Measurements from ENCODE around the gene CAMSAP2. TPM values are rescaled to one million over a fixed set of nuclear protein-coding genes. Genes with fewer than 3 reads are reported as not detected.
A peak's percentile ranks its signal among the peaks of the same experiment; 100 is the strongest.

CAMSAP2 gene
- total and polyA plus RNA-seq, 10 of the 15 experiments (the other 5 are each of a cell fraction or from before 2014, with no cell fraction given) = 3.9 to 19.8 (median 8.0) TPM

DNA sequence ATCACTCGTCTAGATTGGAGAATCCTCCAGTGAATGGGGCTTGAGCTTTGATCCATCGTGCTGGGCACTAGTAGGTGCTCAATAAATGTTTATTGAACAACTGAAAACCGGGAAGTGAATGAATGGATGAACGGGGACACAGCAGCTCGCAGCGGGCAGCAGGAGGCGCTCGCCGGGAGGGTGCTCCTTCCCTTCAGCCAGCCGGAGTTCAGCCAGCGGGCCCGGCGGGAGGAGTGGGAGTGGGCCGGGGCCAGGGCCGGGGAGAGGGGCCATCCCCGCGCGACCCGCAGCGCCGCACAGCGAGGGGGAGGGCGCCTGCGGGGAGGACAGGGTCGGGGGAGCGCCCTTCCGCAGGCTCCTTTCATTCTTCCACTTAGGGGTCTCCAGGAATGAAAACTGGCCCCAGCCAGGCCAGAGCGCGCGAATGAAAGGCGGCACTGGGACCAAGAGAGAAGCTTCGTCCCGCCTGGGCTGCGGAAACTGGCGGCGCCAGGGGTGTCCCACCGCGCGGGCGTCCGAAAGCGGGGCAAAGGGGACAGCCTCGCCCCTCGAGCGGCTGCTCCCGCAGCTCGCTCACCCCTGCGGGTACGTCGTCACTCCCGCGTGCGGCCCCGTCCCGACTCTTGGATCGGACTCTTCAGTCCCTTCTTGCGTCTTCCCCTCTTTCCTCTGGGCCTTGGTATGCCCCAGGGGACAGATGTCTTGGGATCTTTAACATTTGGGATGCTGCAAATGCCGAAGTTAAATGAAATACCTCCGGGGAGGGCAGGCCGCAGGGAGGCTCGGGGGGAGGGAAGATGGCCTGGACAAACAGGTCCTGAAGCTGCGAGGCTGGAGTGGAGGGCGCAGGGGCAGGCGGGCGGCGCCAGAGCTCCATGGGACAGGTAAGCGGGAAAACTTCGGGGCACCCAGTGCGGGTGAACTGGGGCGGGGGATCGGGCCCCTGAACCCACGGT lies 152.4 kb downstream of the CAMSAP2 start:
- DNase-seq (ENCODE audit: low read depth, low spot score) = no peak
- TF ChIP-seq ESRRA (IDR thresholded peaks at IDR 0.05; ENCODE audit: low read length) = no peak
- TF ChIP-seq RUNX3 (IDR thresholded peaks at IDR 0.05; ENCODE audit: low read length) = no peak
- peak; percentile 36; the same call in 1 of the 2 replicates for TF ChIP-seq ZNF207 (IDR thresholded peaks at IDR 0.05; ENCODE audit: borderline replicate concordance)
- no peak for TF ChIP-seq TCF12 (IDR thresholded peaks at IDR 0.05; ENCODE audit: low read depth, low read length)
- TF ChIP-seq, protein P1, sequence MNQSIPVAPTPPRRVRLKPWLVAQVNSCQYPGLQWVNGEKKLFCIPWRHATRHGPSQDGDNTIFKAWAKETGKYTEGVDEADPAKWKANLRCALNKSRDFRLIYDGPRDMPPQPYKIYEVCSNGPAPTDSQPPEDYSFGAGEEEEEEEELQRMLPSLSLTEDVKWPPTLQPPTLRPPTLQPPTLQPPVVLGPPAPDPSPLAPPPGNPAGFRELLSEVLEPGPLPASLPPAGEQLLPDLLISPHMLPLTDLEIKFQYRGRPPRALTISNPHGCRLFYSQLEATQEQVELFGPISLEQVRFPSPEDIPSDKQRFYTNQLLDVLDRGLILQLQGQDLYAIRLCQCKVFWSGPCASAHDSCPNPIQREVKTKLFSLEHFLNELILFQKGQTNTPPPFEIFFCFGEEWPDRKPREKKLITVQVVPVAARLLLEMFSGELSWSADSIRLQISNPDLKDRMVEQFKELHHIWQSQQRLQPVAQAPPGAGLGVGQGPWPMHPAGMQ (IDR thresholded peaks at IDR 0.05; ENCODE audit: borderline replicate concordance) = no peak
- TF ChIP-seq, protein P2, sequence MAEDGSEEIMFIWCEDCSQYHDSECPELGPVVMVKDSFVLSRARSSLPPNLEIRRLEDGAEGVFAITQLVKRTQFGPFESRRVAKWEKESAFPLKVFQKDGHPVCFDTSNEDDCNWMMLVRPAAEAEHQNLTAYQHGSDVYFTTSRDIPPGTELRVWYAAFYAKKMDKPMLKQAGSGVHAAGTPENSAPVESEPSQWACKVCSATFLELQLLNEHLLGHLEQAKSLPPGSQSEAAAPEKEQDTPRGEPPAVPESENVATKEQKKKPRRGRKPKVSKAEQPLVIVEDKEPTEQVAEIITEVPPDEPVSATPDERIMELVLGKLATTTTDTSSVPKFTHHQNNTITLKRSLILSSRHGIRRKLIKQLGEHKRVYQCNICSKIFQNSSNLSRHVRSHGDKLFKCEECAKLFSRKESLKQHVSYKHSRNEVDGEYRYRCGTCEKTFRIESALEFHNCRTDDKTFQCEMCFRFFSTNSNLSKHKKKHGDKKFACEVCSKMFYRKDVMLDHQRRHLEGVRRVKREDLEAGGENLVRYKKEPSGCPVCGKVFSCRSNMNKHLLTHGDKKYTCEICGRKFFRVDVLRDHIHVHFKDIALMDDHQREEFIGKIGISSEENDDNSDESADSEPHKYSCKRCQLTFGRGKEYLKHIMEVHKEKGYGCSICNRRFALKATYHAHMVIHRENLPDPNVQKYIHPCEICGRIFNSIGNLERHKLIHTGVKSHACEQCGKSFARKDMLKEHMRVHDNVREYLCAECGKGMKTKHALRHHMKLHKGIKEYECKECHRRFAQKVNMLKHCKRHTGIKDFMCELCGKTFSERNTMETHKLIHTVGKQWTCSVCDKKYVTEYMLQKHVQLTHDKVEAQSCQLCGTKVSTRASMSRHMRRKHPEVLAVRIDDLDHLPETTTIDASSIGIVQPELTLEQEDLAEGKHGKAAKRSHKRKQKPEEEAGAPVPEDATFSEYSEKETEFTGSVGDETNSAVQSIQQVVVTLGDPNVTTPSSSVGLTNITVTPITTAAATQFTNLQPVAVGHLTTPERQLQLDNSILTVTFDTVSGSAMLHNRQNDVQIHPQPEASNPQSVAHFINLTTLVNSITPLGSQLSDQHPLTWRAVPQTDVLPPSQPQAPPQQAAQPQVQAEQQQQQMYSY (CRISPR knock-in tag; IDR thresholded peaks at IDR 0.05) = no peak
- TF ChIP-seq, protein P3, sequence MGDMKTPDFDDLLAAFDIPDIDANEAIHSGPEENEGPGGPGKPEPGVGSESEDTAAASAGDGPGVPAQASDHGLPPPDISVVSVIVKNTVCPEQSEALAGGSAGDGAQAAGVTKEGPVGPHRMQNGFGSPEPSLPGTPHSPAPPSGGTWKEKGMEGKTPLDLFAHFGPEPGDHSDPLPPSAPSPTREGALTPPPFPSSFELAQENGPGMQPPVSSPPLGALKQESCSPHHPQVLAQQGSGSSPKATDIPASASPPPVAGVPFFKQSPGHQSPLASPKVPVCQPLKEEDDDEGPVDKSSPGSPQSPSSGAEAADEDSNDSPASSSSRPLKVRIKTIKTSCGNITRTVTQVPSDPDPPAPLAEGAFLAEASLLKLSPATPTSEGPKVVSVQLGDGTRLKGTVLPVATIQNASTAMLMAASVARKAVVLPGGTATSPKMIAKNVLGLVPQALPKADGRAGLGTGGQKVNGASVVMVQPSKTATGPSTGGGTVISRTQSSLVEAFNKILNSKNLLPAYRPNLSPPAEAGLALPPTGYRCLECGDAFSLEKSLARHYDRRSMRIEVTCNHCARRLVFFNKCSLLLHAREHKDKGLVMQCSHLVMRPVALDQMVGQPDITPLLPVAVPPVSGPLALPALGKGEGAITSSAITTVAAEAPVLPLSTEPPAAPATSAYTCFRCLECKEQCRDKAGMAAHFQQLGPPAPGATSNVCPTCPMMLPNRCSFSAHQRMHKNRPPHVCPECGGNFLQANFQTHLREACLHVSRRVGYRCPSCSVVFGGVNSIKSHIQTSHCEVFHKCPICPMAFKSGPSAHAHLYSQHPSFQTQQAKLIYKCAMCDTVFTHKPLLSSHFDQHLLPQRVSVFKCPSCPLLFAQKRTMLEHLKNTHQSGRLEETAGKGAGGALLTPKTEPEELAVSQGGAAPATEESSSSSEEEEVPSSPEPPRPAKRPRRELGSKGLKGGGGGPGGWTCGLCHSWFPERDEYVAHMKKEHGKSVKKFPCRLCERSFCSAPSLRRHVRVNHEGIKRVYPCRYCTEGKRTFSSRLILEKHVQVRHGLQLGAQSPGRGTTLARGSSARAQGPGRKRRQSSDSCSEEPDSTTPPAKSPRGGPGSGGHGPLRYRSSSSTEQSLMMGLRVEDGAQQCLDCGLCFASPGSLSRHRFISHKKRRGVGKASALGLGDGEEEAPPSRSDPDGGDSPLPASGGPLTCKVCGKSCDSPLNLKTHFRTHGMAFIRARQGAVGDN (IDR thresholded peaks at IDR 0.05) = peak; percentile 52; the same call in 1 of the 2 replicates
- no peak for TF ChIP-seq RCOR1 (conservative IDR thresholded peaks at IDR 0.05; ENCODE audit: low read depth, low read length)
- peak; percentile 80 for TF ChIP-seq GATAD2B (conservative IDR thresholded peaks at IDR 0.05; ENCODE audit: low read depth)
- TF ChIP-seq RB1 (IDR thresholded peaks at IDR 0.05; ENCODE audit: borderline replicate concordance) = peak; percentile 85; the same call in 1 of the 2 replicates
- TF ChIP-seq, protein P4, sequence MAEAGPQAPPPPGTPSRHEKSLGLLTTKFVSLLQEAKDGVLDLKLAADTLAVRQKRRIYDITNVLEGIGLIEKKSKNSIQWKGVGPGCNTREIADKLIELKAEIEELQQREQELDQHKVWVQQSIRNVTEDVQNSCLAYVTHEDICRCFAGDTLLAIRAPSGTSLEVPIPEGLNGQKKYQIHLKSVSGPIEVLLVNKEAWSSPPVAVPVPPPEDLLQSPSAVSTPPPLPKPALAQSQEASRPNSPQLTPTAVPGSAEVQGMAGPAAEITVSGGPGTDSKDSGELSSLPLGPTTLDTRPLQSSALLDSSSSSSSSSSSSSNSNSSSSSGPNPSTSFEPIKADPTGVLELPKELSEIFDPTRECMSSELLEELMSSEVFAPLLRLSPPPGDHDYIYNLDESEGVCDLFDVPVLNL (IDR thresholded peaks at IDR 0.05; ENCODE audit: low read depth, low read length) = no peak

More for the DNA sequence above, 152.4 kb downstream of the CAMSAP2 start:
- H3K4me2 ChIP-seq (ENCODE audit: control insufficient read depth, insufficient read depth) = peak overlapping the region; percentile 90
- H3K79me2 ChIP-seq (ENCODE audit: control insufficient read depth, insufficient read depth, low read length) = no peaks in the 10 kb centered on the region; the same call in none of the 2 replicates
- ChIA-PET CTCF (interaction anchor here (0.7 to 10.0 kb wide), 16 partner anchors 12 to 269 kb away, joined by 3 to 131 read pairs (median 6); partner anchors contain the start of gene DDX59), SMC1A (ENCODE audit: uncharacterized antibody, unreplicated experiment) (interaction anchor here (0.9 to 12.2 kb wide), 11 partner anchors 12 to 269 kb away, joined by 3 to 193 read pairs (median 6); no protein-coding TSS in a partner anchor), POLR2A (interaction anchor here (0.7 to 6.3 kb wide), 8 partner anchors 13 to 130 kb away, joined by 3 to 60 read pairs (median 7); no protein-coding TSS in a partner anchor), RAD21 (ENCODE audit: unreplicated experiment) (interaction anchor here (0.5 to 11.2 kb wide), 16 partner anchors 11 to 269 kb away, joined by 3 to 139 read pairs (median 6); partner anchors contain the start of gene DDX59)
- H3K4me1 ChIP-seq (ENCODE audit: control insufficient read depth, insufficient read depth, low read length) = peaks cover 61% of the 10 kb centered on the region
- peak overlapping the region; percentile 90 for H2AFZ ChIP-seq (ENCODE audit: control insufficient read depth, low read depth, low read length)
- H3K27me3 ChIP-seq (replicated peaks in 1 of 2; ENCODE audit: control insufficient read depth in 2 of 2, insufficient read depth in 2 of 2, low read length in 1 of 2) = no peaks in the 10 kb centered on the region
- FAIRE-seq = peak; percentile 35
- peak overlapping the region; percentile 69; the same call in 1 of the 2 replicates for H3K27ac ChIP-seq (ENCODE audit: control insufficient read depth, insufficient read depth)
- 30% methylated on average over 57 of the region's 72 CpGs for WGBS (ENCODE audit: insufficient coverage, insufficient replicate concordance, low lambda C conversion rate, missing lambda C conversion rate)
- H3K36me3 ChIP-seq (ENCODE audit: control insufficient read depth in 2 of 2, insufficient read depth in 2 of 2, low read length in 1 of 2) = no peaks in the 10 kb centered on the region
- BruUV-seq (replicated peaks) = no TSS peak
- peak overlapping the region; percentile 76 for H3K9ac ChIP-seq (ENCODE audit: control insufficient read depth, insufficient read depth, low read length)
- in situ Hi-C loops (cut with MboI) = no loop called here
- no peaks in the 10 kb centered on the region for H4K20me1 ChIP-seq (ENCODE audit: control insufficient read depth, insufficient read depth)
- H3K9me3 ChIP-seq (replicated peaks; ENCODE audit: control insufficient read depth, insufficient read depth, low read length) = no peaks in the 10 kb centered on the region
- intact Hi-C loops (cut with micrococcal nuclease; ENCODE audit: unreplicated experiment) = loop anchor here (5.0 kb wide), 1 partner anchor 131 kb away; the partner anchor contains the start of gene KIF21B
- peak overlapping the region; percentile 45 for H3K4me3 ChIP-seq
- peak; percentile 5 for ATAC-seq

All from GM12878 (cell line).